Activated CD4-positive, alpha-beta T cell treated with anti-CD3 and anti-CD28 coated beads for 4 hours (primary cell): ENCODE measurements around the gene IFT74.
A peak's percentile ranks its signal among the peaks of the same experiment; 100 is the strongest.

ENCODE experiments used
- DNase-seq, 2 donors: peaks; one replicate each; pipeline ENCODE4 v3.0.0-alpha.2; 2020

IFT74 gene

DNA sequence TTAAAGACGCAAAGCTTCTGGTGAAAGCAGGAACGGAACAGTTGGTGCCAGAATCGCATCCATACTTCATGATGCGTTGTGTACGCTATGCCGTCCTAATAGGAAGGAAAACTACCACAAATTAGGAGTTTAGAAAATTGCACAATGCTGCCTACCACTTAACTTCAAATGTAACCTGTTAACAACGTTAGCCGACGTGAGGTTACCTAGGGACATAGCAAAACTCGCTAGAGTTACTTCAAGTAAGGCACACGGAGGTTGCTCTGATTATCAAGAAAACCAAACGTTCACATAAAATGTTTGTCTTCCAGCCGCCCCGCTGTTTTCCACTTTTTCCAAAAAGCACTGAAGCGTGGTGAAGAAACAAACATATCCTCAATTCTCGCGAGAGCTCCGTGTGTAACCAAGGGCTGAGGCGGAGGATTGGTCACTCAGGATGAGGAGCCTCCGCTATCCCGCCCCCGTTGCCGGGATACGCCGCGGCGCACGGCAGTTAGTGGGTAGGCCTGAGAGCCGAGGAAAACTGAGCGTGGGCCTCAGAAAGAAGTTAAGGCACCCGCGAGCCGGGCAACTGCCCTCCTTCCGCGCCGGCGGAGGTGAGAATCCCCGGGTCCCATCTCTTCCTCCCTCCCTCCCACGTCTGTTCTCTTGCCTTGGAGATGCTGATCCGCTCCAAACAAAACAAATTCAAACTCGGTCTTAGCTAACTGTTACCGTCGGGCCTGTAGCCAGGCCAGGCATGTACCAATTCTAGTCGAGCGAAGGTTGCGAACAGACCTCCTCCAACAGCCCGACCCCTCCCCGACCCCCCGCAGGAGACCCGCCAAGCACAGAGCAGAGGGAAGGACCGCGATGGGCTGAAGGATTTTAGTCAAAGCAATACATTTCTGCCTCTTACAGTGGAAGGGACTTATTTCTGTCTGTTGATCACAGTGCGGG lies at the start of gene IFT74:
TSS of gene IFT74 (plus strand) at position 492 of the 939 bp plus-strand sequence. CDS start 5,556 bp downstream, outside the sequence.
- peak; percentile 92 to 93 for DNase-seq

DNA sequence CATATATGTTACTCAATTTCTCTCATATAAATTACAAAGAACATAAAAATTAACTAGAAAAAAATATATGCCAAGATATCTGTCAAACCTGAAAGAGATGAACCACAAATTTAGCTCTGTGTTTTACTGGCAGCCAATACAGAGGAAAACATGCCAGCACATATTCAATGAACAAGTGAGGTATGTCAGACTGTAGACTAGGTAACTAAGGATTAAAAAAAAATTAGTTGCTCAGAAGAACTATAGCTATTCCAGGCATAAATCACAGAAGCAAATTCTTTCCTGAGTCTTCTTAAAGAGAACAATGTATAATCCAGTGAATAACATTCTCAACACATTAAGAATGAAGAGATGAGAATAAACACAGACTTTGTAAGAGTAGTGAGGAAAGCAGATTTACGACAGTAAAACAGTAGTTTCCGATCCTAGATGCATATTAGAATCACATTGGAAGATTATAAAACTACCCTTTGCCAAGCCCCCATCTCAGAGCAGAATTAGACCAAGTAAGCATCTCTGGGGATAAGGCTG lies 43.0 kb upstream of the IFT74 start:
- DNase-seq, result no peak

GRCh38 chr9:26919698-26920097 lies 36.5 kb upstream of the IFT74 start:
- no peak for DNase-seq

DNA sequence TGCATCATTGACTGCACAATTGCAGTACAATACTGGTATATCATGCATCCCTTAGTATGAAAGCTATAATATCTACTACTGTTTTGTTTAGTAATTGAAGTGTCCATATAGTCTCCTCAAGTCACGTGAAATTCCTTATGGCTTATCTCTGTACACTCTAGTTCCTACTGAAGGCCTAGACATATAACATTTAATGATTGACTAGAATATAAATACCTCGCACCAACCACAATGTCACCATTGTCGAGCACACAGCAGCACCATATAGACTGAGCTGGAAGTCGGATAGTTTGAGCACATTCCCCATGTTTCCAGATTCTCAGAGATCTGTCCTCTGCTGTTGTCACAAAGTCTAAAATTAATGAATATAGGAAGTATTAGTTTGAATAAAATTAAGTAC lies 30.6 kb upstream of the IFT74 start:
- DNase-seq, result no peak

DNA sequence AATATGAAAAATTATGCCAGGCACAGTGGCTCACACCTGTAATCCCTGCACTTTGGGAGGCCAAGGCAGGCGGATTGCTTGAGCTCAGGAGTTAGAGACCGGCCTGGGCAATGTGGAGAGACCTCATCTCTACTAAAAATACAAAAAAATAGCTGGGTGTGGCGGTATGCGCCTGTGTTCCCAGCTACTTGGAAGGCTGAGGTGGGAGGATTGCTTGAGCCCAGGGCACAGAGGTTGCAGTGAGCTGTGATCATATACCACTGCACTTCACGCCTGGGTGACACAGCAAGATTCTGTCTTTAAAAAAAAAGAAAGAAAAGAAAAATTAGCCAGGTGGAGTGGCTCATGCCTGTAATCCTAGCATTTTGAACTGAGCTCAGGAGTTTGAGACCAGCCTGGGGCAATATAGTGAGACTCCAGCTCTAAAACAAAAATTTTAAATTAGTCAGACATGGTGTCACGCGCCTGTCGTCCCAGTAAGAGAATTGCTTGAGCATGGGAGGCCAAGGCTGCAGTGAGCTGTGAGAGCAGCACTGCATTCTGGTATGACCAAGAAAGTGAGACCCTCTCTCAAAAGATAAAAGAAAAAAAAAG lies 27.2 kb upstream of the IFT74 start:
- DNase-seq, result no peak

DNA sequence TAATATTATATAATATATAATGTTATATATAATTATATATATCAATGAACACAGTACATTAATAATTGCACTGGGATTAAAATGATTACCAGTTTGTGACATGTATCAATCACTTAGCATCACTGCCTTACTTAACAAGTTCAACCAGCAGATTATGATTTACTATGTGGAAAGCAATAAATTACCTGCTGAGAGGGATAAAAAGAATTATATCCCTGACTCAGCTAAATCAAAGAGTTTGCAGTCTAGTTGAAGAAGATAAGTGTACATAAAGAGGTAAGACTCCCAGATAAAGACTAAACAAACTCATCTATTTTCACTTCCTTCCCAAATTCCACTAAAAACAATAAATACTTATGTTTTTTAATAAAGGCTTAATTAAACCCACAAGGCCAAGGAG lies 20.4 kb upstream of the IFT74 start:
- DNase-seq, result no peak

- no peak for DNase-seq
Observed at GRCh38 chr9:26937816-26938371, 18.3 kb upstream of the IFT74 start.

DNA sequence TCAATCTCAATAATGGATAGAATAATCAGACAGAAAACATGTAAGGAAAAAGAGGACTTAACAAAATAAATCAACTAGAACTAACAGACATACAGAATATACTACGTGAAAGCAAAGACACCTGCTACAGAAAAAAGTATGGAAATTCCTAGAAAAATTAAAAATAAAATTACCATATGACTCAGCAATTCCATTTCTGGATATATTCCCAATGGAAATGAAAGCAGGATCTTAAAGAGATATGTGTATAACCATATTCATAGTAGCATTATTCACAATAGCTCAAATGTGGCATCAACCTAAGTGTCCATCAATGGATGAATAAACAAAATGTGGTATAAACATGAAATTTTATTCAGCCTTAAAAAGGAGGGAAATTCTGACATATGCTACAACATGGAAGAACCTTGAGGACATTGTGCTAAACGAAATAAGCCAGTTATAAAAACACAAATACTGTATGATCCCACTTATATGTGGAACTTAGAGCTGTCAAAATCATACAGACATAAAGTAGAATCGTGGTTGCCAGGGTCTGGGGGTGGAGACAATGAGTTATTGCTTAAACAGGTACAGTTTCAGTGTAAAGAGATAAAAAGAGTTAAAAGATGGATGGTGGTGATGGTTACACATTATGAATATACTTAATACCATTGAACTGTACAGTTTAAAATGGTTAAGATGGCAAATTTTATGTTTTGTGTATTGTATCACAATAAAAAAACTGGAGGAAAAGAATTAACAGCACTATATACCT lies 16.1 kb upstream of the IFT74 start:
- no peak for DNase-seq

GRCh38 chr9:26940779-26941178 lies 15.4 kb upstream of the IFT74 start:
- no peak for DNase-seq

DNA sequence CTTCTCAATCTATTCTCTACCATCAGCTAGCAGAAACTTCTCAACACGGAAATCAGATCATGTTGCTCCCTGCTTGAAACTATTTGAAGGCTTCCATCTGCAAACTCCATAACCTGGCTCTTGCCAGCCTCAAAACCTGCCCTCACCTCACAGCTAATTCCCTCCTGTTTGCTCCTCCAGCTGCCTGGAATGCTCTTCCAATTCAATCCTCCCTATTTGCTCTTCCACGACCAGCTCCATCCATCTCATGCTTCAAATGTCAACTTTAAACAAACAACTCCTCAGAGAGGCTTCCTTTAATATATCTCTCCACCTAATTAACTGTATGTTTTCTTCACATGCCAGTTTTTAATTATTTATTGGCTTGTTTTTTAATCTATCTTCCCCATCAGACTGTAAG lies 10.6 kb upstream of the IFT74 start:
- no peak for DNase-seq

DNA sequence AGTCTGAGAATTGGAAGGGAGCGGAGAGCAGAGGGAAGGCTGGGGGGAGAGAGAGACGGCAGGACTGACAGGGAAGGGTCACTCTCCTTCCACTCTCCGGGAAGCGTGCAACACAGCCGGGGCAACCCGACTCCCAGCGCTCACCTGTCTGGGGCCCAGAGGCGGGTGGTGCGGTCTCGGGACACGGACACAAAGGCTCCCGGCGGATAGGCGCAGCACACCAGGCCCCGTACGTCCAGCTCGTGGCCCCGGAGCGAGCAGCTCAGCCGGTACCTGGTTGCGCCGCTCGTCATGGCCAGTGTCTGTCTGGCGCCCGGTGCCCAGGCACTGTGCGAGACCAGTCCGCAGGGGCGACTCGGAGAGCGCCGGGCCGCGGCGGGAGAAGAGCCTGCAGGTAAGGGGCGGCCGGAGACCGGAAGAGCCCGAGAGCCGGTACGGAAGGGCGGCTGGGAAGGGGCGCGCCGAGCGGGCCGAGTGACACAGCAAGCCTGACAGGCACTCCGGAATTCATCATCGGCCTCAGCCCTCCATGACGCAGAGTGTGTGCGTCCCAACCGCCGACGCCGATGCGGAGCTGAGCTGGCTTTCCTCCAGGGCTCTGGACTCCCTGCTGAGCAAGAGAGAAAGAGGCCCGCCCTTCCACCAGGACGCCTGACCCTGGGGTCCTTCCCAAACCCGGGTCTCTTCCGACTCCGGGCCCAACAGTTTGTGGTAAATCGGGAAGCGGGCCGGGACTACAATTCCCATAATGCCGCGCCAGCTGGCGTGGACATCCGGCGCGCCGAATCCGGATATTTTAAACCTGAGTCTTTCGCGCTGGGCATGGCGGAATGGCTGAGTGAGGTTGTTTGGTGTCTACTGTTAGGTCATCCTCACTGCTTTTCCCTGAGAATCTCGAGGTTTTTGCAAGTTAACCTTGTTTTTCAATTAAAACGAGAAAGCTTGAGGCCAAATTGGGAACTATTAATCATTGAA lies 9.2 kb upstream of the IFT74 start, which contains the start of gene PLAA:
TSS of gene PLAA (minus strand) at position 490 of the 975 bp plus-strand sequence. CDS start at position 293, 197 bp downstream.
- DNase-seq, result peak; percentile 79 to 83

DNA sequence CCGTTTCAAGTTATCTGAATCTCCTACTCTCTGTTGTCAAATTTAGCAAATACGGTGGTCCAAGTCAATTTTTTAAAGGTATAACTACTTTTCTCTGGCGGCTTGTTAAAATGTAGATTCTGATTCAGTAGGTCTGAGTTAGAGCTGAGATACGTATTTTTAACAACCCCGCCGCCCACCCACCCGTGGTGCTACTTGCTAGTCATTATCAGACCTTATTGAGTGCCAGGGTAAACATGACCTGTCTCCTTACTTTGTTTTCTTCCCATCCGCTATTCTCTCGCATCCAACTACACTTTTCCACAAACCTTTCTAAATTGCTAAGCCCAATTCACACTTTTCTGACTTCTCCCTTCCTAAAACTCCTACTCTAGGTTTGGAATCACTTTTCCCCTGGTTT lies 8.5 kb upstream of the IFT74 start:
- no peak for DNase-seq

DNA sequence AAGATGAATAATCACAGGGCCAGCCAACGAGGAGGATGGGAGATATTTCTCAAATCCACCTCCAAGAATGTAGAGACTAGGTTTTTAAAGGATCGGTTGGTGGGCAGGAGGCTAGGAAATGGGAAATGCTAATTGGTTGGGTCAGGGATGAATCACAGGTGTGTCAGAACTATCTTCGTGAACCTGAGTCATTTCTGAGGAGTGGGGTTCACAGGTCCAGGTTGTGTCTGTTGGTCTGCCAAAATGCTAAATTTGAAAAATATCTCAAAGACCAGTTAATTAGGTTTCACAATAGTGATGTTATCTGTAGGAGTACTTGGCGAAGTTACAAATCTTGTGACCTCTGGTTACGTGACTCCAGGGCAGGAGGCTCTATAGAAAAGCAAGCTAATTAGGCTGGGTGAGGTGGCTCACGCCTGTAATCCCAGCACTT lies 6.6 kb upstream of the IFT74 start:
- DNase-seq, result no peak

GRCh38 chr9:26950521-26950920 lies 5.7 kb upstream of the IFT74 start:
- no peak for DNase-seq

GRCh38 chr9:26951794-26952193 lies 4.4 kb upstream of the IFT74 start:
- DNase-seq, result no peak

- DNase-seq, result no peak
Observed at GRCh38 chr9:26954050-26954508, 2.1 kb upstream of the IFT74 start.

DNA sequence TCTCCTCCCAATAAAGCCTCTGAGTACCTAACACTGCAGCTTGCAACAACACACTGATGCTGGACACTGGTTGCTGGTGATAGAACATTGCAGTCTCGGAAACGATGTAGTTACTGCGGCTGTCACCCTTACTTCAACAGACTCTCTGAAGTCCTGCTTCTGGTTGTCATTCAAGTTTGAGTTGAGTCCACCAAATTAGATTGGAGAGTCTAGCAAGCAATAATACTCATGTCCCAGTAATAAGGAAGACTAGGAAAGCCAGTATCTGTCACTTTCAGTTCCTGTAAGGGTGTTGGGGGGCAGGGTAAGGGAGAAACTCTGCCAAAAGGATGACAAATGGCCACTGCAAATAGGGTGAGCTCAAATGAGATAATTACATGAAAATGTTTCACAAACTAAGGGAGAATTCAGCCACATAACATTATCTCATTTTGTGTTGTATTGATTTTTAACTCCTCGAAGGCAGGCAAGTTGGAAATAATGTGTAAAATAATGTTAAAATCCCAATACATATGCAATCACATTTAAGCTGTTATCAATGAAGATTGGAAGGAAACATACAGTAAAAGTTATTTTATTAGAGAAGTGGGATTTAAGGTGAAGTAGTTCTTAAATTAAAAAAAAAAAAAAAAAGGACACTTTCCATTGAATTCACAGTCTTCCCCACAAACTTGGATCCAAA lies 849 bp upstream of the IFT74 start:
- DNase-seq, result no peak

GRCh38 chr9:26956860-26957233 lies 635 bp downstream of the IFT74 start:
- DNase-seq, result no peak

- DNase-seq, result no peak
Observed at GRCh38 chr9:26971721-26972120, 15.5 kb downstream of the IFT74 start.

GRCh38 chr9:26973989-26974388 lies 17.8 kb downstream of the IFT74 start:
- no peak for DNase-seq

- DNase-seq, result no peak
Observed at GRCh38 chr9:26974927-26975326, 18.7 kb downstream of the IFT74 start.
